K562 (cell line): ENCODE measurements around the gene FBXW11. TPM values are rescaled to one million over a fixed set of nuclear protein-coding genes. Genes with fewer than 3 reads are reported as not detected.

ENCODE experiments used
- ATAC-seq: fragments of 200-7000 bp; cut with Tn5 transposase; 3 replicates; pipeline ENCODE4 v1.9.1; 2020; ENCODE audit warnings: moderate library complexity
- BruUV-seq: library from RNA; stranded (reverse); fragments of 400-500 nt; replicated peaks from 2 replicates; lab custom pipeline; 2021; lab: Mats Ljungman, UMichigan
- CTCF ChIA-PET: fragments of 300-600 bp; formaldehyde crosslinking; extraction: SDS; loops from one replicate; lab custom pipeline; 2021; ENCODE audit warnings: low intra/inter-chr PET ratio; lab: Yijun Ruan, JAX
- POLR2A ChIA-PET: fragments of 300-600, 350-650 bp; sonication (Branson Sonifier 250); formaldehyde crosslinking; extraction: SDS; loops from one replicate; lab custom pipeline; 2021; ENCODE audit warnings: antibody characterized with exemption, inconsistent platforms; lab: Yijun Ruan, JAX
- DNase-seq, 4 experiments: peaks; one replicate each; pipeline versions ENCODE4 v3.0.0 to v3.0.0-alpha.2; 2011 to 2018; ENCODE audit warnings: low spot score in 3 of 4, mixed read lengths in 3 of 4; ENCODE audit errors: extremely low read depth in 1 of 4
- FAIRE-seq: peaks from 2 replicates; lab custom pipeline; 2011; peaks lifted over from hg19 to GRCh38; lab: Jason Lieb, UNC
- H2AFZ ChIP-seq: 2 replicates; pipeline ENCODE4 v1.6.0; 2011; ENCODE audit warnings: low read depth, low read length, control low read depth, inconsistent platforms
- H3K27ac ChIP-seq: fragments of 200-600 bp; 3 replicates; pipeline ENCODE4 v1.8.0; 2011; ENCODE audit warnings: low read depth, mild to moderate bottlenecking, control low read depth, inconsistent platforms, low read length, moderate library complexity, mixed read lengths; ENCODE audit errors: extremely low read depth
- H3K27me3 ChIP-seq, 2 experiments: fragments of 300-600 bp in 1 of 2; 2 replicates in 1 of 2; 3 replicates in 1 of 2; pipeline versions ENCODE4 v1.6.0 to v1.8.0; 2011; ENCODE audit warnings: inconsistent platforms in 2 of 2, low read length in 2 of 2, mild to moderate bottlenecking in 1 of 2, mixed read lengths in 1 of 2, moderate library complexity in 1 of 2; ENCODE audit not compliant: control insufficient read depth in 2 of 2, insufficient read depth in 2 of 2
- H3K36me3 ChIP-seq: fragments of 300-600 bp; 3 replicates; pipeline ENCODE4 v1.8.0; 2011; ENCODE audit warnings: mild to moderate bottlenecking, low read length, inconsistent platforms; ENCODE audit not compliant: control insufficient read depth, insufficient read depth
- H3K4me1 ChIP-seq, 2 experiments: fragments of 200-600 bp in 1 of 2; replicated peaks in 1 of 2; 2 replicates in 1 of 2; 3 replicates in 1 of 2; pipeline versions ENCODE4 v1.5.1 to v1.8.0; 2011; ENCODE audit warnings: inconsistent platforms in 2 of 2, low read length in 2 of 2, mild to moderate bottlenecking in 1 of 2, mixed read lengths in 1 of 2, moderate library complexity in 1 of 2; ENCODE audit not compliant: control insufficient read depth in 2 of 2, insufficient read depth in 2 of 2
- H3K4me2 ChIP-seq: 2 replicates; pipeline ENCODE4 v1.6.1; 2011; ENCODE audit warnings: low read length, control low read depth, inconsistent platforms, mixed read lengths; ENCODE audit not compliant: insufficient read depth
- H3K4me3 ChIP-seq: fragments of 200-600 bp; sonication (generic), shearing (Covaris generic); 2 replicates; pipeline ENCODE4 v1.5.1; 2016; ENCODE audit warnings: control low read depth, inconsistent platforms
- H3K79me2 ChIP-seq: fragments of 200-600 bp; 3 replicates; pipeline ENCODE4 v1.8.0; 2011; ENCODE audit warnings: low read length, inconsistent platforms; ENCODE audit not compliant: control insufficient read depth, insufficient read depth
- H3K9ac ChIP-seq, 2 experiments: 2 replicates each; pipeline versions ENCODE4 v1.6.0 to v1.6.1; 2011; ENCODE audit warnings: low read depth in 2 of 2, low read length in 2 of 2, control low read depth in 1 of 2, inconsistent platforms in 1 of 2, mild to moderate bottlenecking in 1 of 2, mixed read lengths in 1 of 2; ENCODE audit not compliant: insufficient read depth in 1 of 2
- H3K9me1 ChIP-seq: one replicate; pipeline ENCODE4 v1.6.0; 2011; ENCODE audit warnings: inconsistent platforms, mild to moderate bottlenecking, low read length, moderate library complexity; ENCODE audit not compliant: control insufficient read depth, insufficient read depth
- H3K9me3 ChIP-seq: replicated peaks from 2 replicates; pipeline ENCODE4 v1.5.1; 2011; ENCODE audit warnings: low read depth, low read length, inconsistent platforms; ENCODE audit not compliant: control insufficient read depth, insufficient read depth
- H4K20me1 ChIP-seq: replicated peaks from 2 replicates; pipeline ENCODE4 v1.6.1; 2011; ENCODE audit warnings: low read length, inconsistent platforms, mixed read lengths; ENCODE audit not compliant: control insufficient read depth, insufficient read depth
- BCOR ChIP-seq: fragments of 450-650 bp; IDR thresholded peaks from 2 replicates; pipeline ENCODE4 v1.6.1; 2016
- EHMT2 ChIP-seq: fragments of 450-650 bp; IDR thresholded peaks from 2 replicates; pipeline ENCODE4 v1.6.1; 2018; ENCODE audit warnings: antibody characterized with exemption
- FOXA1 ChIP-seq: fragments of 450-650 bp; IDR thresholded peaks from 2 replicates; pipeline ENCODE4 v1.6.1; 2016; ENCODE audit warnings: mild to moderate bottlenecking, borderline replicate concordance
- RBM25 ChIP-seq: fragments of 200-400 bp; formaldehyde crosslinking; IDR thresholded peaks from 2 replicates; pipeline ENCODE4 v1.6.1; 2018; ENCODE audit warnings: low read length, low read depth, moderate library complexity; ENCODE audit not compliant: severe bottlenecking
- RNF219 ChIP-seq: fragments of 250-450 bp; sonication (Bioruptor Pico); IDR thresholded peaks from 2 replicates; pipeline ENCODE4 v1.5.0; 2022; ENCODE audit warnings: mild to moderate bottlenecking
- SMAD4 ChIP-seq: fragments of 250-450 bp; sonication (Bioruptor Pico); conservative IDR thresholded peaks from 2 replicates; pipeline ENCODE4 v1.8.0; 2021; ENCODE audit warnings: inconsistent platforms, mild to moderate bottlenecking, moderate library complexity
- ZNF121 ChIP-seq: sonication (generic); formaldehyde crosslinking; conservative IDR thresholded peaks from 2 replicates; pipeline ENCODE4 v1.8.0; 2022; ENCODE audit warnings: missing genetic modification reagents
- ZNF507 ChIP-seq: conservative IDR thresholded peaks from 2 replicates; pipeline ENCODE4 v1.6.1; 2017; ENCODE audit warnings: missing genetic modification characterization, missing compliant biosample characterization
- WGBS: fragments of 100-300 bp; shearing (Covaris generic); methylation state at CpG from one replicate; pipeline ENCODE4 v1.1.6; 2016; ENCODE audit warnings: low coverage, mixed read lengths; ENCODE audit not compliant: insufficient coverage; ENCODE audit errors: missing lambda C conversion rate; 5-methylcytosine and 5-hydroxymethylcytosine counted together
- in situ Hi-C: fragments of 300-500 bp; cut with MboI; formaldehyde crosslinking; loops from 4 replicates; pipeline ENCODE4 v1.15.0; 2018; ENCODE audit warnings: inconsistent platforms, mixed read lengths
- intact Hi-C: fragments of 100-400 bp; cut with micrococcal nuclease; formaldehyde crosslinking; loops from 2 replicates; pipeline ENCODE4 v1.14.2; 2022
- polyA plus RNA-seq, 8 experiments: library from polyadenylated mRNA; depleted of rRNA in 4 of 8; stranded (reverse) in 5 of 8; unstranded in 3 of 8; fragments of >200 nt; fragmentation: Nextera tagmentation in 2 of 8; fragmentation: Illumina TruSeq in 1 of 8; extraction: Ambion mirVana in 2 of 8; extraction: Trizol in 1 of 8; gene quantifications; 2 replicates each; pipeline versions ENCODE4 v1.2.1 to v1.2.3, GENCODE V29; 2011 to 2014; ENCODE audit warnings: inconsistent platforms in 1 of 8, missing spikeins in 1 of 8
- total RNA-seq, 7 experiments: library from RNA; depleted of rRNA in 6 of 7; stranded (reverse); fragments of >200 nt in 6 of 7; fragmentation: Illumina TruSeq in 2 of 7; extraction: Trizol in 2 of 7; gene quantifications; 2 replicates each; pipeline versions ENCODE4 v1.2.1 to v1.2.3, GENCODE V29; 2011 to 2021; ENCODE audit warnings: low replicate concordance in 1 of 7

FBXW11 gene
- total and polyA plus RNA-seq, 9 of the 15 experiments (the other 6 are each of a cell fraction or from before 2014, with no cell fraction given): 3.0 to 28.6 (median 23.6) TPM

GRCh38 chr5:171952021-171952420 is 54.4 kb downstream of the FBXW11 start:
- no peaks in the 10 kb centered on the region for H4K20me1 ChIP-seq
- H3K9me3 ChIP-seq: no peaks in the 10 kb centered on the region
- no TSS peak for BruUV-seq
- no peaks in the 10 kb centered on the region for H3K36me3 ChIP-seq
- peaks cover 58% of the 10 kb centered on the region for H3K79me2 ChIP-seq
- DNase-seq (no peak), ATAC-seq (no peak), FAIRE-seq (no peak)
- H3K9me1 ChIP-seq: no peaks in the 10 kb centered on the region
- H3K9ac ChIP-seq: no peak overlapping the region
- H2AFZ ChIP-seq: no peak overlapping the region
- no peak overlapping the region for H3K4me3 ChIP-seq
- H3K4me2 ChIP-seq: no peak overlapping the region
- no peaks in the 10 kb centered on the region for H3K27me3 ChIP-seq
- ChIA-PET POLR2A (no interaction called here), CTCF (no interaction called here)
- H3K4me1 ChIP-seq: peaks cover 0 to 31% of the 10 kb centered on the region in 2 experiments
- no peak overlapping the region for H3K27ac ChIP-seq
- intact Hi-C loops (loop anchor here (5.0 kb wide), 1 partner anchor 55 kb away; the partner anchor contains the start of gene FBXW11), in situ Hi-C loops (no loop called here)
- 85% methylated on average over 4 of the region's 5 CpGs for WGBS
- TF ChIP-seq ZNF507 (tag): no peak
- no peak for TF ChIP-seq SMAD4 (CRISPR knock-in tag)
- no peak for TF ChIP-seq FOXA1
- TF ChIP-seq EHMT2: no peak

GRCh38 chr5:171951218-171951617 is 55.2 kb downstream of the FBXW11 start:
- WGBS: 73% methylated on average over 4 of the region's 4 CpGs

More at GRCh38 chr5:171951218-171951617, 55.2 kb downstream of the FBXW11 start:
- TF ChIP-seq RBM25: peak; percentile 5
- peak; percentile 95 for TF ChIP-seq ZNF121 (CRISPR knock-in tag)
- TF ChIP-seq BCOR: peak; percentile 36; the same call in 1 of the 2 replicates
- TF ChIP-seq RNF219: no peak
- ATAC-seq (no peak), DNase-seq (no peak), FAIRE-seq (no peak)
- Histone ChIP-seq H3K4me2 (no peak overlapping the region), H3K27me3 (no peaks in the 10 kb centered on the region), H3K4me1 (peaks cover 0 to 28% of the 10 kb centered on the region in 2 experiments), H4K20me1 (no peaks in the 10 kb centered on the region), H3K9ac (no peak overlapping the region), H3K36me3 (no peaks in the 10 kb centered on the region), H3K9me3 (no peaks in the 10 kb centered on the region), H2AFZ (no peak overlapping the region), H3K4me3 (no peak overlapping the region), H3K79me2 (peaks cover 53% of the 10 kb centered on the region), H3K9me1 (no peaks in the 10 kb centered on the region), H3K27ac (no peak overlapping the region)
- in situ Hi-C loops: no loop called here
- POLR2A ChIA-PET: no interaction called here
- CTCF ChIA-PET: no interaction called here
- BruUV-seq: no TSS peak
- intact Hi-C loops: loop anchor here (5.0 kb wide), 1 partner anchor 56 kb away; the partner anchor contains the start of gene FBXW11
